GM12878 (cell line): ENCODE data around the gene IZUMO1R.

Experiments
- HDAC2 ChIP-seq: fragments of 200-600 bp; sonication (generic); IDR thresholded peaks from 2 replicates; pipeline ENCODE4 v1.6.1; 2017
- KDM1A ChIP-seq: fragments of 200-600 bp; sonication (generic); IDR thresholded peaks from 2 replicates; pipeline ENCODE4 v1.6.1; 2016; ENCODE audit warnings: borderline replicate concordance
- TF ChIP-seq, protein P1 (sequence below): IDR thresholded peaks from 2 replicates; pipeline ENCODE4 v1.6.1; 2012; ENCODE audit warnings: low read length, inconsistent platforms
- TF ChIP-seq, protein P2 (sequence below), 3 experiments: IDR thresholded peaks in 2 of 3; conservative IDR thresholded peaks in 1 of 3; 2 replicates each; pipeline ENCODE4 v1.5.1; 2011; ENCODE audit warnings: low read depth in 3 of 3, low read length in 3 of 3, mild to moderate bottlenecking in 3 of 3, control low read depth in 2 of 3, moderate library complexity in 2 of 3, inconsistent platforms in 1 of 3, mixed read lengths in 1 of 3; ENCODE audit not compliant: control insufficient read depth in 2 of 3, insufficient read depth in 1 of 3; ENCODE audit errors: extremely low read depth in 1 of 3

DNA sequence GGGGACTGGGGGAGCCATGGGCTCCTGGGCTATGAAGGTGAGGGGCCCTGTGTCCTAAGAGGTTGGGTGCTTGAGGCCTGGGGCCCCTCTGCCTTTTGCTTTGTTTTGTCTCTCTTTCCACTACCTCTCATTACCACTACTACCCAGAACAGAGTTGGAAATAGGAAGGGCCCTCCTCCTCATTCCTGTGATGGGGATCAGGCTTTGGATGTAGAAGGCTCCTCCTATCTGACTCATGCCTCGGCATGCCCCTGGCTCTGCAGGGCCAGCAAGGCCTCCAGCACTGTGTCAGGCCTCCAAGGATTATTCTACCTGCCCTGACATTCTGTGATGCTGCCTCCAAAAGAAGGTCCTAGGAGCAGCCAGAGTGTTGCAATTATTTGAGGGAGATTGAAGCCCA, 766 bp downstream of the IZUMO1R start:
- TF ChIP-seq, protein P1, sequence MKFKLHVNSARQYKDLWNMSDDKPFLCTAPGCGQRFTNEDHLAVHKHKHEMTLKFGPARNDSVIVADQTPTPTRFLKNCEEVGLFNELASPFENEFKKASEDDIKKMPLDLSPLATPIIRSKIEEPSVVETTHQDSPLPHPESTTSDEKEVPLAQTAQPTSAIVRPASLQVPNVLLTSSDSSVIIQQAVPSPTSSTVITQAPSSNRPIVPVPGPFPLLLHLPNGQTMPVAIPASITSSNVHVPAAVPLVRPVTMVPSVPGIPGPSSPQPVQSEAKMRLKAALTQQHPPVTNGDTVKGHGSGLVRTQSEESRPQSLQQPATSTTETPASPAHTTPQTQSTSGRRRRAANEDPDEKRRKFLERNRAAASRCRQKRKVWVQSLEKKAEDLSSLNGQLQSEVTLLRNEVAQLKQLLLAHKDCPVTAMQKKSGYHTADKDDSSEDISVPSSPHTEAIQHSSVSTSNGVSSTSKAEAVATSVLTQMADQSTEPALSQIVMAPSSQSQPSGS = no peak
- TF ChIP-seq KDM1A (no peak), HDAC2 (no peak)
- TF ChIP-seq, protein P2, sequence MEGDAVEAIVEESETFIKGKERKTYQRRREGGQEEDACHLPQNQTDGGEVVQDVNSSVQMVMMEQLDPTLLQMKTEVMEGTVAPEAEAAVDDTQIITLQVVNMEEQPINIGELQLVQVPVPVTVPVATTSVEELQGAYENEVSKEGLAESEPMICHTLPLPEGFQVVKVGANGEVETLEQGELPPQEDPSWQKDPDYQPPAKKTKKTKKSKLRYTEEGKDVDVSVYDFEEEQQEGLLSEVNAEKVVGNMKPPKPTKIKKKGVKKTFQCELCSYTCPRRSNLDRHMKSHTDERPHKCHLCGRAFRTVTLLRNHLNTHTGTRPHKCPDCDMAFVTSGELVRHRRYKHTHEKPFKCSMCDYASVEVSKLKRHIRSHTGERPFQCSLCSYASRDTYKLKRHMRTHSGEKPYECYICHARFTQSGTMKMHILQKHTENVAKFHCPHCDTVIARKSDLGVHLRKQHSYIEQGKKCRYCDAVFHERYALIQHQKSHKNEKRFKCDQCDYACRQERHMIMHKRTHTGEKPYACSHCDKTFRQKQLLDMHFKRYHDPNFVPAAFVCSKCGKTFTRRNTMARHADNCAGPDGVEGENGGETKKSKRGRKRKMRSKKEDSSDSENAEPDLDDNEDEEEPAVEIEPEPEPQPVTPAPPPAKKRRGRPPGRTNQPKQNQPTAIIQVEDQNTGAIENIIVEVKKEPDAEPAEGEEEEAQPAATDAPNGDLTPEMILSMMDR (IDR thresholded peaks at IDR 0.05 in 2 of 3, conservative IDR thresholded peaks at IDR 0.05 in 1 of 3; ENCODE audit: control insufficient read depth in 2 of 3, extremely low read depth in 1 of 3, insufficient read depth in 1 of 3, low read depth in 3 of 3, low read length in 3 of 3) = no peak
